ENCODE measurements around the gene SLC35F4. TPM values are rescaled to one million over a fixed set of nuclear protein-coding genes. Genes with fewer than 3 reads are reported as not detected.

The SLC35F4 gene
- total and polyA plus RNA-seq, 2 of the 4 experiments (the other 2 are of a cell fraction), result not detected

GRCh38 chr14:57771801-57772200, 94.1 kb downstream of the SLC35F4 start:
- Histone ChIP-seq H3K79me1 (ENCODE audit: low read depth in 1 of 2, low read length in 2 of 2) (no peaks in the 10 kb centered on the region), H3K4ac (ENCODE audit: low read depth, low read length) (no peak overlapping the region), H3K56ac (ENCODE audit: extremely low read depth, insufficient read depth, low read length) (no peak overlapping the region), H3K27me3 (ENCODE audit: control insufficient read depth, insufficient read depth, low read length) (no peaks in the 10 kb centered on the region), H3K18ac (ENCODE audit: low read depth, low read length) (no peak overlapping the region), H3K23ac (ENCODE audit: low read depth, low read length) (no peak overlapping the region), H4K8ac (ENCODE audit: low read depth in 2 of 2, low read length in 2 of 2) (no peak overlapping the region), H3K9ac (ENCODE audit: low read depth, low read length) (no peak overlapping the region), H3K4me3 (ENCODE audit: insufficient read depth, low read depth, low read length) (no peak overlapping the region), H2BK120ac (ENCODE audit: low read depth, low read length) (no peak overlapping the region), H2BK5ac (ENCODE audit: low read depth, low read length, poor library complexity, severe bottlenecking) (no peak overlapping the region), H4K20me1 (ENCODE audit: insufficient read depth, low read length) (no peaks in the 10 kb centered on the region), H3K14ac (replicated peaks; ENCODE audit: low read depth, low read length) (no peak overlapping the region), H2AFZ (replicated peaks; ENCODE audit: low read length, poor library complexity) (no peak overlapping the region), H3K9me1 (ENCODE audit: insufficient read depth, low read length) (no peaks in the 10 kb centered on the region), H3K9me3 (ENCODE audit: control insufficient read depth, insufficient read depth, low read length) (peaks cover 15% of the 10 kb centered on the region), H3K4me1 (ENCODE audit: control insufficient read depth, insufficient read depth, low read length) (no peaks in the 10 kb centered on the region), H4K5ac (ENCODE audit: low read depth, low read length) (no peak overlapping the region), H3K4me2 (ENCODE audit: low read depth, low read length) (no peak overlapping the region), H3K27ac (ENCODE audit: insufficient read depth, low read length) (no peak overlapping the region), H4K91ac (ENCODE audit: insufficient read depth, low read depth, low read length) (no peak overlapping the region), H3K36me3 (ENCODE audit: control insufficient read depth, insufficient read depth, low read length) (no peaks in the 10 kb centered on the region), H2AK5ac (ENCODE audit: low read depth, low read length) (no peak overlapping the region), H2BK15ac (ENCODE audit: low read depth, low read length) (no peak overlapping the region), H2BK20ac (ENCODE audit: low read depth, low read length) (no peak overlapping the region), H2AK9ac (replicated peaks; ENCODE audit: low read depth, low read length, poor library complexity) (no peak overlapping the region)
- ChIA-PET POLR2A (ENCODE audit: unreplicated experiment) (no interaction called here), CTCF (no interaction called here)
- intact Hi-C loops (cut with micrococcal nuclease) (no loop called here), in situ Hi-C loops (cut with MboI; ENCODE audit: low sequenced_read_pairs) (no loop called here), dilution Hi-C loops (cut with HindIII; ENCODE audit: low sequenced_read_pairs, unreplicated experiment) (no loop called here)
- TF ChIP-seq RFX5 (IDR thresholded peaks at IDR 0.05; ENCODE audit: low read depth, low read length) (no peak), POLR2A (IDR thresholded peaks at IDR 0.05; ENCODE audit: low read depth, low read length) (no peak), MXI1 (IDR thresholded peaks at IDR 0.05; ENCODE audit: borderline replicate concordance, low read depth, low read length) (no peak), ELK1 (IDR thresholded peaks at IDR 0.05; ENCODE audit: borderline replicate concordance, low read depth, low read length) (no peak), MAZ (IDR thresholded peaks at IDR 0.05; ENCODE audit: borderline replicate concordance, low read depth, low read length) (no peak)
- DNase-seq (no peak), ATAC-seq (ENCODE audit: low read depth) (no peak)
- no CpG with 5 or more reads among the region's 4 CpGs for WGBS, 2 experiments (ENCODE audit: extremely low coverage in 2 of 2, insufficient read length in 1 of 2)
- BruUV-seq (replicated peaks), result no TSS peak
